GM23338 (cell line): Measurements from ENCODE around the gene PRR33. TPM values are rescaled to one million over a fixed set of nuclear protein-coding genes. Genes with fewer than 3 reads are reported as not detected.

ENCODE experiments used
- ATAC-seq: fragments of 200-7000 bp; cut with Tn5 transposase; 3 replicates; pipeline ENCODE4 v1.9.1; 2020
- DNase-seq: peaks from one replicate; pipeline ENCODE4 v3.0.0-alpha.2; 2015; ENCODE audit warnings: low spot score
- H2AFZ ChIP-seq: fragments of 200-600 bp; sonication (generic); 2 replicates; pipeline ENCODE4 v1.8.0; 2016; ENCODE audit warnings: antibody characterized with exemption, mild to moderate bottlenecking, moderate library complexity
- H3F3A ChIP-seq: fragments of 200-600 bp; sonication (generic); replicated peaks from 2 replicates; pipeline ENCODE4 v1.8.0; 2017; ENCODE audit warnings: antibody characterized with exemption, mixed run types, low read depth
- H3K27ac ChIP-seq: fragments of 200-600 bp; sonication (generic); 2 replicates; pipeline ENCODE4 v1.6.1; 2016; ENCODE audit warnings: low read depth
- H3K27me3 ChIP-seq: fragments of 200-600 bp; sonication (generic); 2 replicates; pipeline ENCODE4 v1.8.0; 2016; ENCODE audit warnings: mild to moderate bottlenecking, mixed run types, moderate library complexity; ENCODE audit not compliant: insufficient read depth
- H3K36me3 ChIP-seq: fragments of 200-600 bp; sonication (generic); 2 replicates; pipeline ENCODE4 v1.8.0; 2016; ENCODE audit warnings: mild to moderate bottlenecking; ENCODE audit not compliant: insufficient read depth
- H3K4me1 ChIP-seq: fragments of 200-600 bp; sonication (generic); 2 replicates; pipeline ENCODE4 v1.8.0; 2016; ENCODE audit warnings: mild to moderate bottlenecking, moderate library complexity; ENCODE audit not compliant: insufficient read depth
- H3K4me2 ChIP-seq: fragments of 200-600 bp; sonication (generic); 2 replicates; pipeline ENCODE4 v1.7.1; 2017; ENCODE audit warnings: mixed run types
- H3K4me3 ChIP-seq: fragments of 200-600 bp; sonication (generic); 2 replicates; pipeline ENCODE4 v1.6.1; 2016; ENCODE audit warnings: mixed run types
- H3K79me2 ChIP-seq: fragments of 200-600 bp; sonication (generic); replicated peaks from 2 replicates; pipeline ENCODE4 v1.8.0; 2017; ENCODE audit warnings: mild to moderate bottlenecking; ENCODE audit not compliant: insufficient read depth
- H3K9me2 ChIP-seq: fragments of 200-600 bp; sonication (generic); 2 replicates; pipeline ENCODE4 v1.8.0; 2017; ENCODE audit not compliant: insufficient read depth
- H4K20me1 ChIP-seq: fragments of 200-600 bp; sonication (generic); replicated peaks from 2 replicates; pipeline ENCODE4 v1.8.0; 2017; ENCODE audit warnings: mild to moderate bottlenecking; ENCODE audit not compliant: insufficient read depth
- H3K27ac Mint-ChIP-seq: 2 replicates; pipeline ENCODE4 v1.8.0; 2020; ENCODE audit warnings: inconsistent platforms, mild to moderate bottlenecking, moderate library complexity, mixed read lengths
- H3K27me3 Mint-ChIP-seq: 3 replicates; pipeline ENCODE4 v1.8.0; 2022; ENCODE audit warnings: low read depth, mild to moderate bottlenecking, moderate library complexity, mixed read lengths, inconsistent platforms; ENCODE audit not compliant: insufficient read depth, poor library complexity
- H3K36me3 Mint-ChIP-seq: 3 replicates; pipeline ENCODE4 v1.8.0; 2021; ENCODE audit warnings: low read depth, mild to moderate bottlenecking, inconsistent platforms, moderate library complexity, mixed read lengths
- H3K4me1 Mint-ChIP-seq: 3 replicates; pipeline ENCODE4 v1.8.0; 2020; ENCODE audit warnings: mild to moderate bottlenecking, inconsistent platforms, mixed read lengths
- H3K4me3 Mint-ChIP-seq: 3 replicates; pipeline ENCODE4 v1.8.0; 2021; ENCODE audit warnings: moderate library complexity, mild to moderate bottlenecking, inconsistent platforms, mixed read lengths
- H3K9me3 Mint-ChIP-seq: 3 replicates; pipeline ENCODE4 v1.8.0; 2020; ENCODE audit warnings: moderate library complexity, mild to moderate bottlenecking, inconsistent platforms, mixed read lengths
- CREB1 ChIP-seq: fragments of 250-450 bp; sonication (Bioruptor Pico); IDR thresholded peaks from 2 replicates; pipeline ENCODE4 v1.5.0; 2020; ENCODE audit warnings: low read depth, mild to moderate bottlenecking, moderate library complexity
- CTCF ChIP-seq, 2 experiments: fragments of 200-600 bp in 1 of 2; sonication (generic) in 1 of 2; conservative IDR thresholded peaks; 2 replicates each; pipeline versions ENCODE4 v1.5.1 to v1.6.1; 2016 to 2017; ENCODE audit warnings: antibody characterized with exemption in 2 of 2, low read depth in 2 of 2, mild to moderate bottlenecking in 2 of 2, moderate library complexity in 1 of 2
- ETS1 ChIP-seq: IDR thresholded peaks from 2 replicates; pipeline ENCODE4 v1.6.1; 2016; ENCODE audit warnings: antibody characterized with exemption
- EZH2 ChIP-seq: fragments of 200-600 bp; sonication (generic); IDR thresholded peaks from one replicate; pipeline ENCODE4 v1.8.0; 2017; ENCODE audit warnings: antibody characterized with exemption, mild to moderate bottlenecking, low read depth; ENCODE audit not compliant: unreplicated experiment
- EZH2phosphoT487 ChIP-seq: fragments of 200-600 bp; sonication (generic); IDR thresholded peaks from one replicate; pipeline ENCODE4 v1.8.1; 2018; ENCODE audit warnings: antibody characterized with exemption; ENCODE audit not compliant: unreplicated experiment
- JUNB ChIP-seq: IDR thresholded peaks from one replicate; pipeline ENCODE4 v1.6.1; 2016; ENCODE audit warnings: antibody characterized with exemption; ENCODE audit not compliant: unreplicated experiment
- NANOG ChIP-seq: IDR thresholded peaks from 2 replicates; pipeline ENCODE4 v1.6.1; 2016; ENCODE audit warnings: antibody characterized with exemption, borderline replicate concordance
- POLR2AphosphoS5 ChIP-seq: IDR thresholded peaks from 2 replicates; pipeline ENCODE4 v1.6.1; 2016; ENCODE audit warnings: antibody characterized with exemption, low read depth
- ZNF114 ChIP-seq: fragments of 250-450 bp; sonication (Bioruptor Pico); IDR thresholded peaks from 2 replicates; pipeline ENCODE4 v1.5.0; 2020; ENCODE audit warnings: mild to moderate bottlenecking, moderate library complexity
- ZNF462 ChIP-seq: fragments of 250-450 bp; sonication (Bioruptor Pico); IDR thresholded peaks from 2 replicates; pipeline ENCODE4 v1.5.0; 2020; ENCODE audit warnings: mild to moderate bottlenecking, moderate library complexity
- polyA plus RNA-seq: library from polyadenylated mRNA; unstranded; fragments of >200 nt; fragmentation: Nextera tagmentation; extraction: Ambion mirVana; gene quantifications from 2 replicates; pipeline ENCODE4 v1.2.1, GENCODE V29; 2016
- total RNA-seq: library from RNA; depleted of rRNA; stranded (reverse); fragments of >200 nt; shearing (Covaris generic); gene quantifications from 2 replicates; pipeline ENCODE4 v1.2.3, GENCODE V29; 2014

PRR33 gene
- total and polyA plus RNA-seq, 2 experiments from 2014 or later = not detected

- Histone ChIP-seq H3K4me1 (no peaks in the 10 kb centered on the region), H3K4me3 (no peak overlapping the region), H3K79me2 (no peaks in the 10 kb centered on the region), H3K27ac (no peak overlapping the region), H2AFZ (no peak overlapping the region), H3F3A (no peaks in the 10 kb centered on the region), H3K27me3 (no peaks in the 10 kb centered on the region), H3K4me2 (no peak overlapping the region), H3K36me3 (no peaks in the 10 kb centered on the region), H4K20me1 (no peaks in the 10 kb centered on the region), H3K9me2 (no peaks in the 10 kb centered on the region)
- no peak for TF ChIP-seq EZH2phosphoT487
- no peak for TF ChIP-seq ZNF114
- TF ChIP-seq NANOG = no peak
- no peak for TF ChIP-seq EZH2
- TF ChIP-seq POLR2AphosphoS5 = no peak
- TF ChIP-seq CTCF (conservative IDR thresholded peaks at IDR 0.05; ENCODE audit: low read depth in 2 of 2) = no peak
- no peak for TF ChIP-seq JUNB
- H3K27ac Mint-ChIP-seq = no peak overlapping the region
- DNase-seq (no peak), ATAC-seq (no peak)
- no peaks in the 10 kb centered on the region for H3K36me3 Mint-ChIP-seq
- H3K27me3 Mint-ChIP-seq = peaks cover 3% of the 10 kb centered on the region
- no peaks in the 10 kb centered on the region for H3K9me3 Mint-ChIP-seq
- no peak overlapping the region for H3K4me3 Mint-ChIP-seq
- H3K4me1 Mint-ChIP-seq = no peaks in the 10 kb centered on the region
Observed at GRCh38 chr11:1860108-1860507, 31.6 kb downstream of the PRR33 start.

GRCh38 chr11:1859004-1859403 lies 32.7 kb downstream of the PRR33 start:
- Mint-ChIP-seq H3K36me3 (no peaks in the 10 kb centered on the region), H3K4me3 (no peak overlapping the region), H3K9me3 (no peaks in the 10 kb centered on the region), H3K4me1 (no peaks in the 10 kb centered on the region), H3K27me3 (no peaks in the 10 kb centered on the region), H3K27ac (no peak overlapping the region)
- DNase-seq = no peak
- Histone ChIP-seq H3K27me3 (no peaks in the 10 kb centered on the region), H3K27ac (no peak overlapping the region), H4K20me1 (no peaks in the 10 kb centered on the region), H3K4me1 (no peaks in the 10 kb centered on the region), H3K36me3 (no peaks in the 10 kb centered on the region), H3K4me2 (no peak overlapping the region), H3K79me2 (no peaks in the 10 kb centered on the region), H3F3A (no peaks in the 10 kb centered on the region), H2AFZ (no peak overlapping the region), H3K9me2 (no peaks in the 10 kb centered on the region), H3K4me3 (no peak overlapping the region)
- no peak for ATAC-seq
- TF ChIP-seq CTCF (conservative IDR thresholded peaks at IDR 0.05; ENCODE audit: low read depth in 2 of 2) (no peak), ZNF114 (no peak), JUNB (no peak), ETS1 (no peak), CREB1 (no peak), EZH2phosphoT487 (no peak), POLR2AphosphoS5 (no peak), ZNF462 (CRISPR knock-in tag) (no peak)
